LoVo (cell line): ENCODE data around the gene VMP1.
"Not testable (repeated sequence)": the region's sequence is repeated elsewhere in the genome, so short reads cannot be mapped to it uniquely, and the experiment has no call there.

ENCODE experiments used
- DNase-seq: peaks from one replicate; pipeline ENCODE4 v3.0.0-alpha.2; 2016; ENCODE audit warnings: low spot score

The VMP1 gene

DNA sequence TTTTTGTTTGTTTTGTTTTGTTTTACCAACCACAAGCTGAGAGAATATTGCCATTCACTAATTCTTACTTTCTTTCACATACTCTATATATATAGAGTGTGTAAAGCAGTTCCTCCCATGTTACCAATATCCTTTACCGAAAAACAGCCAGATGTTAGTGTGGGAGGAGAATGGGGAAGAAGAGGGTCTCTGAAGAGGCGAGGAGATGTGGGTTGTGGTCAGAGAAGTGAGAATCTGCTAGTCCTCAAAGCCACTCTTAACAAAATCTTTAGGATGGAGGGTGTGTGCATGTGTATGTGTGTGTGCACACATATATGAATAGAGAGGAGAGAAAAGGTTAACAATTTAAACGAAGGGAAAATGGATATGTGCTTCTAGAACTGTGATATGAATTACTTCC lies 104.7 kb downstream of the VMP1 start:
- no peak for DNase-seq

- no peak for DNase-seq
Measured at GRCh38 chr17:59814276-59814675, 106.8 kb downstream of the VMP1 start.

- no peak for DNase-seq
Measured at GRCh38 chr17:59814685-59815084, 107.2 kb downstream of the VMP1 start.

DNA sequence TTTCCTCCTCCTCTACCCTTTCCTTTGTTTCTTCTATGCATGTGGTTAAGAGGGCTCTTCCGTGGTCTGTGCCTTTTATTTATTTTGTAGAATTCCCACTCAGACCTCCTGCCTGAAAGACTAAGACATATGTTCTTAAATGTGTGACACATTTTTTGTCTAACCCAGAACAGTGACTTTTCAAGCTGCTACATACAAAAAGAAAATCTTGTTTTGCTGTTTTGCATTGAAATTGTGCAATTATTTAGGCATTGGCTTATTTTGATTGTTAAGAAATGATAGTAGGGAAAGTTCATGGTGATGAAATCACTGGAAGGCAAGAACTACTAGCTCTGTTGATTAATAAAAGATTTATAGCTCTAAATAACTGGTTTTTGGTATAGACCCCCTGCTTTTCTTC lies 108.5 kb downstream of the VMP1 start:
- no peak for DNase-seq

- DNase-seq = no peak
Measured at GRCh38 chr17:59825533-59826322, 118.3 kb downstream of the VMP1 start.

DNA sequence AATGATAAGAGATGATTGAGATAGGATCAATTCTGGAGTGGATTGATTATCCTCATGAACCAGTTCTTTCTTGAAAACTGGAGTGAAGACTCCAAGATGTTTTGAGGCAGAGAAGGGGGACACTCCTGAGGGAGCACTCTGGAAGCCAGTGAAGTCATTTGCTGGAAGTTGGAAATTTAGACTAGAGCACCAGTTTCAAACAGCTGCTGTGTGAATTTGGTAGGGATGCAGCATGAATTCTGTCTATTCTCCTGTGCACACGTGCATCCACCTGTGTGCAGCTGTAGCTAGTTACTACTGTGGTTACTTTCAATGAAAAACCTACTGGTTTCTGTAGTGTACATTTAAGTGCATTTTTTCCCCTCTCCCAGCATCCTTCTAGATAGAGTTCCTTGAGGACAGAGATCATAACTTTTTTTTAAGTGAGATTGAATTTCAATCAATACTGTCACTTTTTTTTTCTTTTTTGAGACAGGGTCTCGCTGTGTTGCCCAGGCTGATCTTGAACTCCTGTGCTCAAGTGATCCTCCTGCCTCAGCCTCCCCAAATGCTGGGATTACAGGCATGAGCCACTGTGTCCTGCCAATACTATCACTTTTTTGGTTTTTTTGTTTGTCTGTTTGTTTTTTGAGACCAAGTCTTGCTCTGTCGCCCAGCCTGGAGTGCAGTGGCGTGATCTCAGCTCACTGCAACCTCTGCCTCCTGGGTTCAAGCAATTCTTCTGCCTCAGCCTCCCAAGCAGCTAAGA lies 119.4 kb downstream of the VMP1 start:
- DNase-seq = no peak

- peak; percentile 75 for DNase-seq
Measured at GRCh38 chr17:59827721-59828477, 120.4 kb downstream of the VMP1 start.

- DNase-seq = no peak
Measured at GRCh38 chr17:59828478-59828760, 121.0 kb downstream of the VMP1 start.

DNA sequence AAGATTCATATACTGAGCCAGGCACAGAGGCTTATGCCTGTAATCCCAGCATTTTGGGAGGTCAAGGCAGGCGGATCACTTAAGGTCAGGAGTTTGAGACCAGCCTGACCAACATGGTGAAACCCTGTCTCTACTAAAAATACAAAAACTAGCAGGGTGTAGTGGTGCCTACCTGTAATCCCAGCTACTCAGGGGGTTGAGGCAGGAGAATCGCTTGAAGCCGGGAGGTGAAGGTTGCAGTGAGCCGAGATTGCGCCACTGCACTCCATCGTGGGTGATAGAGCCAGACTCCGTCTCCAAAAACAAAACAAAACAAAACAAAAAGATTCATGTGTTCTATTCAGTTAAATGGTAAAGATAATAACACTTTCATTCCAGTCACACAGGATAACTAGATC lies 121.4 kb downstream of the VMP1 start:
- not testable (repeated sequence) for DNase-seq

DNA sequence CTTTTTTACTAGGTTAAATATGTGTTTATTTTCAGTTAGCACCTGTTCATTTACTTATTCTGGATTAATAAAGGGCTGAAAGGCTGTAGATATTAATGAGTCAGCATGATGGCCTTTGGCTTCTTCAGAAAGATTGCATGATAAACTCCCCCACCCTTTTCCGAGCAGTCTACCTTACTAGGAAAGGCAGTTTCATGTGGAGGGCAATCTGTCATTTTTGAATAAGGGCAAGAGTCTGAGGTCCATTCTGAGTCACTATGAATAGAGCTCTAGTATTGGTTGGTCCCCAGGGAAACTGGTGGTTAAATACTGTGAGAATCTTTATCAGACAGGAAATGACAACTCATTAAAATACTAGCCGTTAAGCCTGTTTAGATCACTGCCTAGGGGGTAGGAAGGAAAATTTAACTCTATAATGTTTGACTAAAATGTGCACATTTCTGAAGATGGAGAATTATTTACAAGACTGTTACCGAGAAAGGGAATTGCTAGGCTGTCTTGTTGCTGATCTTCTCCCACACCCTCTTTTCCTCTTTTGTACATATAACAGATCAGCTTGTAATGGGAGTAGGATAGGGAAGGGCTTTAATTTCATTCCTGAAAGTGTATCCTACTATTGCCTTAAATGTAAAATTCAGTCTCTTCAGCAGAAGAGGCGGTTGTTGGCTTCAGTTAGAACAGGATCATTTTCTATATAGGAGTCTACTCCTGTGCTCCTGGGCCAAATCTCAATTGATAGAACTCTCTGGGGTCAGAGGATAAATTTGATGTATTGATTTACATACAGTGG lies 122.0 kb downstream of the VMP1 start:
- peak; percentile 96 for DNase-seq

DNA sequence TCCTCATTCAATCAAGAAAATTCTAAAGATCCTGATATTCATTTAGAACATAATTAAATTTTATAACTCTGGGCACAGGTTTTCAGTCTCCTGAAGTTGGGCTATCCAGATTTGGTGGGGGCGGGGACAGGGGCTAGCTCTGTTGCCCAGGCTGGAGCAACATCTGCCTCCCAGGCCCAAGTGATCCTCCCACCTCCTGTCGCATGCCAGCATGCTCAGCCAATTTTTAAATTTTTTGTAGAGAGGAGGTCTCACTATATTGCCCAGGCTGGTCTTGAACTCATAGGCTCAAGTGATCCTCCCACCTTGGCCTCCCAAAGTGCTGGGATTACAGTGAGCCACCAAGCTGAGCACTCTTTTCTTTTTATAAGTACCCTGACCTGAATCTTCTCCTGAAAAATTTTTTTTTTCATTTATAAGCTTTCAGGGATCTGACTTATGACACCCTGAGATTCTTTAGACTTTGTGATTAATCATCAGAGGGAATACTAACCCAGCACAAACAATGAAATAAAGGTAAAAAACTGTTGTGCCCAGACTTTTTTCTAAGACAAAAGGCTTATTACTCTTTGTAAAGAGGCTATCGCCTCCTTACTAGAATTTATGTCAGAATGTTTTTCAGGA lies 122.7 kb downstream of the VMP1 start:
- DNase-seq = no peak

DNA sequence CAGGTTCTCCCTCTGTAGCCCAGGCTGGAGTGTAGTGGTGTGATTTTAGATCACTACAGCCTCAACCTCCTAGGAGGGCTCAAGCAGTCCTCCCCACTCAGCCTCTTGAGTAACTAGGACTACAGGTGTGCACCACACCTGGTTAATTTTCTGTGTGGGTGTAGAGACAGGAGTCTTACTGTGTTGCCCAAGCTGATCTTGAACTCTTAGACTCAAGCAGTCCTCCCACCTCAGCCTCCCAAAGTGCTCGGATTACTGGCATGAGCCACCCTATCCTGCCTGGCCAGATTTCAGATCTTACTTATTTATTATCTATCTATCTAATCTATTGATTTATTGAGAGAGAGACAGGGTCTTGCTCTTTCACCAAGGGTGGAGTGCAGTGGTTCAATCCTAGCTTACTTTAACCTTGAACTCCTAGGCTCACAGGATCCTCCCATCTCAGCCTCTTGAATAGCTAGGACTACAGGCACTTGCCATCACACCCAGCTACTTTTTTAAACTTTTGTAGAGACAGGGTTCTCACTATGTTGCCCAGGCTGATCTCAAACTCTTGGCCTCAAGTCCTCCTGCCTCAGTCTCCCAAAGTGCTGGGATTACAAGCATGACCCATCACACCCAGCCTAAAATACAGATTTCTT lies 123.5 kb downstream of the VMP1 start:
- DNase-seq = no peak

DNA sequence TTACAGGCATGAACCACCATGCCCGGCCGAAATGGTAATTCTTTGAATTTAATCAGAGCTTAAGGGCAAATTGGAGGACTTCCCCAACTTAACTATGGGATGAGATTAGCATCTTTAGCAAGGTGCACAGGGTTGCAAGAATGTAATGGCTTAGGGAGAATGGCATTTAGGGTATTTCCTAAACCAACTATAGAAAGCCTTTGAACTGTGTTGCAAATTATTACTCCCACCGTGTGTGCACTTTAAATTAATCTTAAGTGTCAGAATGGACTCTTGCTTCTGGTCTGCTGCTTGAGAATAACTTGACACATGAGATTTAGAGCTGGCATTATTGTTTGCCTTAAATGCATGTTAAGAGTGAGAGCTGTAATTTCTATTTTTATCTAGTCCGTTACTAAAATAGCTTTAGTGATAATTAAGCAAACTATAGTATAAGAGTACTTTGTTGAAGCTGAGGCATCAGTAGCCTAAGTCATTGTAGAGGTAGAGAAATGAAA lies 125.5 kb downstream of the VMP1 start:
- no peak for DNase-seq

- peak; percentile 99 for DNase-seq
Measured at GRCh38 chr17:59837308-59838051, 130.0 kb downstream of the VMP1 start.

- no peak for DNase-seq
Measured at GRCh38 chr17:59838052-59838916, 130.8 kb downstream of the VMP1 start.

DNA sequence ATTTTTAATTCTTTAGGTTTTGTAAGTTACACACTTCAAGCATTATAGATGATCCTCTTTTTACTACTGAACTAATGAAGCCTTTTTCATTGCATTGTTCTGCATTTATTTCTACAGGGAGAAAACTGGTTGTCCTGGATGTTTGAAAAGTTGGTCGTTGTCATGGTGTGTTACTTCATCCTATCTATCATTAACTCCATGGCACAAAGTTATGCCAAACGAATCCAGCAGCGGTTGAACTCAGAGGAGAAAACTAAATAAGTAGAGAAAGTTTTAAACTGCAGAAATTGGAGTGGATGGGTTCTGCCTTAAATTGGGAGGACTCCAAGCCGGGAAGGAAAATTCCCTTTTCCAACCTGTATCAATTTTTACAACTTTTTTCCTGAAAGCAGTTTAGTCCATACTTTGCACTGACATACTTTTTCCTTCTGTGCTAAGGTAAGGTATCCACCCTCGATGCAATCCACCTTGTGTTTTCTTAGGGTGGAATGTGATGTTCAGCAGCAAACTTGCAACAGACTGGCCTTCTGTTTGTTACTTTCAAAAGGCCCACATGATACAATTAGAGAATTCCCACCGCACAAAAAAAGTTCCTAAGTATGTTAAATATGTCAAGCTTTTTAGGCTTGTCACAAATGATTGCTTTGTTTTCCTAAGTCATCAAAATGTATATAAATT lies 132.3 kb downstream of the VMP1 start:
- no peak for DNase-seq

DNA sequence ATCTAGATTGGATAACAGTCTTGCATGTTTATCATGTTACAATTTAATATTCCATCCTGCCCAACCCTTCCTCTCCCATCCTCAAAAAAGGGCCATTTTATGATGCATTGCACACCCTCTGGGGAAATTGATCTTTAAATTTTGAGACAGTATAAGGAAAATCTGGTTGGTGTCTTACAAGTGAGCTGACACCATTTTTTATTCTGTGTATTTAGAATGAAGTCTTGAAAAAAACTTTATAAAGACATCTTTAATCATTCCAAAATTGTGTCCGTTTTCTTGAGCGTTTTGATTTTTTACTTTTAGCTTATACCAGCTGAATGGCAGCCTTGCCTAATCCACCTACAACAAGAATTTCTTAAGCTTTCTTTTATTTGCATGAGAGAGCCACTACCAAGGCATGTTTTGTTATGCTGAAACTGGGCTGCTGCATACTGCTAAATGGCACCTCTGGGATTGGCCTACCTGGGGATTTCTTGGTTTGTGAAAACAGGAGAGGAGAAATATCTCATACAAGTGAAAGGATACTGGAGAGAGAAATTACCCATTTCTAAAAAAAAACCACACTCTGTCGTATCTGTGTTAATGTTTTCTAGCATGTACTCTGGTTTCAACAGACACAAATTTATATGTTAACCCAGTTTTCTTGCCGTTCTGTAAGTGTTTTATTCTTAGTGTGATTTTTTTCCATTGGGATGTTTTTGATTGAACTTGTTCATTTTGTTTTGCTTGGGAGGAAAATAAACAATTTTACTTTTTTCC lies 133.1 kb downstream of the VMP1 start:
- no peak for DNase-seq
